Activated CD8-positive, alpha-beta memory T cell treated with anti-CD3 and anti-CD28 coated beads for 48 hours (primary cell): ENCODE measurements around the gene TNRC6B.

Source experiments
- DNase-seq, 3 experiments: peaks; one replicate each; pipeline ENCODE4 v3.0.0-alpha.2; 2020; ENCODE audit warnings: low read depth in 2 of 3, low spot score in 2 of 3

Gene TNRC6B

DNA sequence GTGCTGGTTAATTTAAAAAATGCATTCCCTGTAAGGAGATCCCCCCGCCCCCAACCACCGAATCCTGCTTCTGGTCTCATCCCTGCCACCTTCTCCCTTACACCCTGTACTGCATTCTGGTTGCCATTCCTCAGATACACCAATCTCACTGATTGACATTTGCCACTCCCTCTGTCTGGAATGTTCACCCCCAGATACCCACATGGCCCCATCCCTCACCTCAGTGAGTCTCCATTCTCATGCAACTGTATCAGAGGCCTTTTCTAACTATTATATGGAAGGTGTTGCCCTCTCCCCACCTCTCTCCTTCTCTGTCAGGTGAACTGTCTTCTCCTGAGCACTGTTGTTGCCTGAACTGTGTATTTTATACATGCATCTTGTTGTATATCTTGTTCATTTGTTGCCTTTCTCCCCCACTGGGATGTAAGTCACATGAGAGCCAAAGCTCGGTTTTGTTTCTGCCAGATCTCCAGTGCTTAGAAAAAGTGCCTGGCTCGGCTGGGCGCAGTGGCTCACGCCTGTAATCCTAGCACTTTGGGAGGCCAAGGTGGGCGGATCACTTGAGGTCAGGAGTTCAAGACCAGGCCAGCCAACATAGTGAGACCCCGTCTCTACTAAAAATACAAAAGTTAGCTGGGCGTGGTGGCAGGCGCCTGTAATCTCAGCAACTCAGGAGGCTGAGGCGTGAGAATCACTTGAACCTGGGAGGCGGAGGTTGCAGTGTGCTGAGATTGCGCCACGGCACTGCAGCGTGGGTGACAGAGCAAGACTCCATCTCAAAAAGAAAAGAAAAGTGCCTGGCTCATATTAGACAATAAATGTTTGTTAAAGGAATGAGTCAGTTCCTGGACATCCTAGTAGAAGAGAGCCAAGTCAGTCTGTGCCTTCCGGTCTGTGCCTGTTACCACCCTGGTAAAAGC, 61.0 kb downstream of the TNRC6B start:
- no peak for DNase-seq

DNA sequence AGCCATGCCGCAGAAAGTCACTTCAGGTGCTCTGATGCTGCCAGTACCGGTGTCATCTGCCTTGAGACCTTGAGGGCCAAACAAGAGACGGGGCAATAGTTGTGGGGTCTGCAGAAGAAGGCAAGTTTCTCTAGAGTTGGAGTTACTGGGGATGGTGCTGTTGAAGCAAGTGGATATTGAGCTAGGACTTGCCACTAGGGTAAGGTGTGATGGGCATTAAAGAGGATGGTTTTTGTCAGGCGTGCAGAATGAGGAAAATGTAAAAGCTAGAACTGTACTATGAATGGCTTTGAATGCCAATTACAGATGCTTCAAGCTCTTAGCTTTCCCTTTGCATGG, 61.6 kb downstream of the TNRC6B start:
- no peak for DNase-seq

- no peak for DNase-seq
Observed at GRCh38 chr22:40240160-40240559, 62.4 kb downstream of the TNRC6B start.

GRCh38 chr22:40240686-40241085, 63.0 kb downstream of the TNRC6B start:
- no peak for DNase-seq

DNA sequence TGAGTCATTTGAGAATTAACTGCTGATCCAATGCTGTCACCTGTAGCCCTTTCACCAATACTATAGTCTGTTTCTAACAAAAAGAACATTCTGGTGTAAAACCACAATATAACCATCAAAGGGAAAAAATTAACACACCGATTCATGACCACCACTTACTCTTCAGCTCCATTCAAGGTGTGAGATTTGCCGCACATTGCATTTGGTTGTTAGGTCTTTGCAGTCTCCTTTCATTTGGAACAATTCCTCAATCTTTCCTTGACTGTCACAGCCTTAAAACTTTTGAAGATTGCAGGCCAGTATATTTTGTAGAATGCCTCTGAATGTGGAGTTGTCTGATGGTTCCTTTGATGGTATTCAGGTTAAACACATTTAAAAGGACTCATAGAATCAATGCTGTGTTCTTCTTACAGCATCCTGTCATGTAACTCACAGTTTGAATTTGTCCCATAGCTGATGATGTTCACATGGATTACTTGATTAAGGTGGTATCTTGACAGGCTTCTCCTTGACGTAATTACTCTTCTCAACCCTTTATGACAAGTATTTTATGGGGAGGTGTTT, 63.6 kb downstream of the TNRC6B start:
- DNase-seq: no peak

GRCh38 chr22:40243891-40244290, 66.2 kb downstream of the TNRC6B start:
- no peak for DNase-seq

DNA sequence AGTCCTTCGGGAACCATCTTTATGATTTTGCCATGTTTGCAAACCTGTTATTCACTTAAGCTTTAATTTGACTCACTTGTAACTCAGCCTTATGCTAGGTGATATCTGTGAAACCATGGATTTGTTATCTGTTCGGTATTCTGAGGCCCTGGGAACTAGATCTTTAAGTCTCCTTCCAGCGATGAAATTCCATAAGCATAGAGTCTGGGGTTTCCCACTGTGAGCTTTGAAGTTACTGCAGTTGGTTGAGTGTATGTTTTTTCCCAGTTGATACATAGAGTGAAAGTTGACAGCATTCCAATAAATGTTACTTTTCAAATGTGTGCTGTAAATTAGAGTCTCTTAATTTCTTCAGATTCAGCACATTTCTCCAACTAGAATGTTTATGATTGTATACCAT, 66.9 kb downstream of the TNRC6B start:
- no peak for DNase-seq

DNA sequence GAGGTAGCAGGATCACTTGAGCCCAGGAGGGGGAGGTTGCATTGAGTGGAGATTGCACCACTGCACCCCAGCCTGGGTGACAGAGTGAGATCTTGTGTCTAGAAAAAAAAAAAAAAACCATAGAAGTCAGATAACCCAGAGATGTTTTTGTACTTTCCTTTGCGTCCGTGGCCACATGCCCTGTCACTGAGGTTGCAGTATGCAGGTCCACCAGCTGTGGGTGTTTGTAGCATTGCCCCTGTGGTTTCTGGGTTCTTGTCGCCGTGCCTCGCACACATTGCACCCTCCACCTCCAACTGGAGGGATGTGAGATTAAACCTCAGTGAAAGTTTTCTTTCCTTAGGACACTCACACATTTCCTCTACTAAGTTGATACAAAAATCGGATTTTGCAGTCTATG, 70.3 kb downstream of the TNRC6B start:
- DNase-seq: peak in 2 of 3 experiments; percentile 29 to 39

DNA sequence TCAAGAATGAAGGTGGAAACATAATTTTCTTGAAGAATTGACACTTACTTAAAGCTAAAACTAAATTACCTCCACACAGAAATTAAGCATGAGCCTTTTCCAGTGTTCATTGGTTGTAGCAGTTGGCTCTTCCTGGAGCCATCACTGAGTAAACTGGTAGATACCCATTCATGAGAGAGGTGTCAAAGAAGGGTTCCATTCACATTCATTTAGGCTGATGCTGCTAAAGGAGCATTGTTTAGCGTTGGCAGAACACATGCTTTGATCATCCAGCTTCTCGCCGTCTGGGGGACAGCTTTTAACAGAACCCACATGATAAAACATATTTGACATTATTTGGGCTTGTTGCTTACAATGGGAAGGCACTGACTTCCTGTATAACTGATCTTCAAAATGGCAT, 71.6 kb downstream of the TNRC6B start:
- DNase-seq: no peak

DNA sequence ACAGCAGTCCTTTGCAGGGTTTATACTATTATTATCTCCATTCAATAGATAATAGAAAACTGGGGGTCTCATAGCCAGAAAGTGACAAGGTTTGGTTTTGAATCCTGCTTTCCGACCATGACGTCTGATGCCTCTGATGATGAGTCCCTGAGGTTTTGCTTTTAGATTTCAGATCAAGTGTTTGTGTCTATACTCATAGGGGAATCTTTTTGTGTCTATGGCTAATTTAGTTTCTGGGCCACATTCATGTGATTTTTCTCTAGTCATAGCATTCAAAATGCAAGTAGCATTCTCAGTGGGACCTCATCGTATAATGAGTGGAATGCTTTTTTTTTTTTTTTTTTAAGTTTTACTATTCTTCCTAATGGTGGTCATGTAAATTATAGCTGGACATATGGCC, 72.9 kb downstream of the TNRC6B start:
- DNase-seq: no peak

- no peak for DNase-seq
Observed at GRCh38 chr22:40251106-40251505, 73.4 kb downstream of the TNRC6B start.

- no peak for DNase-seq
Observed at GRCh38 chr22:40252146-40252545, 74.4 kb downstream of the TNRC6B start.

- DNase-seq: no peak
Observed at GRCh38 chr22:40256516-40256915, 78.8 kb downstream of the TNRC6B start.

GRCh38 chr22:40258017-40258416, 80.3 kb downstream of the TNRC6B start:
- DNase-seq: no peak

DNA sequence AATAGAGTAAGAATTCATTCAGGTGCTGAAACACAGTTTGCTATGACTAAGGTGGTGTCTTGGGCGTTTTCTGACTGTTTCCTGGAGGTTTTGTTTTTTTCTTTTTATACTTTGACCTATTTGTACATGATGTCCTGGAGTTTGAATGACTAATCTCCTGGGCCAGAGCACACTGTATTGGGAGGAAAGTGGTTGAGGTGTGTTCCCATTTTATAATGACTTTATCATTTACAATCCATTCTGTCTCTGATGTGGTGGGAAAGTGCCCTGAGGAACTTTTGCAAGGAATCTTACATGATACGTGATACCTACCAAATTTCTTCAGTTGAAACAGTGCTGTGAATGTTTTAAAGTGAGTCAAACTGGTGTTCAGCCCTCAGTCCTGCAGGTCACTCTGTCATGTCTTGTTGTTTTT, 80.8 kb downstream of the TNRC6B start:
- DNase-seq: no peak

DNA sequence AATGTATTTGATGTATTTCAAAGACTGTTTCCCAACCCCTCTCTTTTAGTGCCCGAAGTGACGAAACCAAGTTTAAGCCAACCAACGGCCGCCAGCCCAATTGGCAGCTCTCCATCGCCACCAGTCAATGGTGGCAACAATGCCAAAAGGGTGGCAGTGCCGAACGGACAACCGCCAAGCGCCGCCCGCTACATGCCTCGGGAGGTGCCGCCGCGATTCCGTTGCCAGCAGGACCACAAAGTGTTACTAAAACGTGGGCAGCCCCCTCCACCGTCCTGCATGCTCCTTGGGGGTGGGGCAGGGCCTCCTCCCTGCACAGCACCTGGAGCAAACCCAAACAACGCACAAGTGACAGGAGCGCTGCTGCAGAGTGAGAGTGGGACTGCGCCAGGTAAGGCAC, 84.1 kb downstream of the TNRC6B start:
- no peak for DNase-seq

- no peak for DNase-seq
Observed at GRCh38 chr22:40263191-40263590, 85.5 kb downstream of the TNRC6B start.

- no peak for DNase-seq
Observed at GRCh38 chr22:40265783-40266182, 88.1 kb downstream of the TNRC6B start.

- DNase-seq: no peak
Observed at GRCh38 chr22:40270031-40270430, 92.3 kb downstream of the TNRC6B start.

GRCh38 chr22:40270748-40271373, 93.1 kb downstream of the TNRC6B start:
- DNase-seq: no peak

DNA sequence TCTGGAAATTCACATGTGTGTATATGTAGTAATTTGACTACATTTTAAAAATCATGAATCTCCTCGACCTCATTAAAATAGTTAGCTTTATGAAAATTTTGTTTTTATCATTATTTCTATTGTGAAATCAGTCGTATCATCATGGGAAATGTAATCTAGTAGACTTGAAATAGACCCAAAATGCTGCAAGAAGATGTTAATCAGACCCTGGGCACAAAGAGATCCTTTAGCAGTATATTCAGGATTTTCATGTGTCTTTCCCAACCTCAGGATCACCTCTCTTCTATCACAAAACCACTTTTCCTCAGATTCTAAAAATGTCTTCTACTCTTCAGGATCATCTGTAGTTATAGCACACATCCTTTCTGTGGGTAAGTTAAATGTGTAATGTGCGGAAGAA, 93.7 kb downstream of the TNRC6B start:
- no peak for DNase-seq

DNA sequence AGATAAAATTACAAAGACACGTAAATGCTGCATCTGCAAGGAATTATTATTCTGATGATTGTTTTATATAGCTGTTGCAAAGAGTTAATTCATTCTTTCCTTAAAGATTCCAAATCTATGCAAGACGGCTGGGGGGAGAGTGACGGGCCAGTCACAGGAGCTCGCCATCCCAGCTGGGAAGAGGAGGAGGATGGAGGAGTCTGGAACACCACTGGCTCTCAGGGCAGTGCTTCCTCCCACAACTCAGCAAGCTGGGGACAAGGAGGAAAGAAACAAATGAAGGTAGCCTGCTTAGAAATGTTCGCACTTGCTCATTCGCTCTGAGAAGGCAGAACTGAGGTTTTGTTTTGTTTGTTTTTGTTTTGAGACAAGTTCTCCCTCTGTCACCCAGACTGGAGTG, 95.6 kb downstream of the TNRC6B start:
- no peak for DNase-seq
